Daoy (cell line): Measurements from ENCODE around the gene GTF3C6. TPM values are rescaled to one million over a fixed set of nuclear protein-coding genes. Genes with fewer than 3 reads are reported as not detected.
"Not testable (repeated sequence)": the region's sequence is repeated elsewhere in the genome, so short reads cannot be mapped to it uniquely, and the experiment has no call there.

Experiments
- DNase-seq: peaks from one replicate; pipeline ENCODE4 v3.0.0-alpha.2; 2015; ENCODE audit warnings: low read depth
- total RNA-seq: library from RNA; depleted of rRNA; stranded (reverse); fragments of >200 nt; shearing (Covaris generic); gene quantifications from 2 replicates; pipeline ENCODE4 v1.2.3, GENCODE V29; 2014; rRNA removed

The GTF3C6 gene
- total RNA-seq: 167 and 170 TPM in 2 replicates

GRCh38 chr6:110958329-110959192 lies at the start of gene GTF3C6:
Gene GTF3C6, plus strand, starts transcription at chr6:110958706. Its CDS starts 64 bp downstream, at chr6:110958770.
- DNase-seq: peak; percentile 96

- DNase-seq: no peak
Measured at GRCh38 chr6:110930781-110931180, 27.7 kb upstream of the GTF3C6 start.

GRCh38 chr6:110933912-110934311 lies 24.6 kb upstream of the GTF3C6 start:
- DNase-seq: no peak

- DNase-seq: no peak
Measured at GRCh38 chr6:110934381-110934898, 24.1 kb upstream of the GTF3C6 start.

- DNase-seq: no peak
Measured at GRCh38 chr6:110935171-110935570, 23.3 kb upstream of the GTF3C6 start.

GRCh38 chr6:110938171-110938570 lies 20.3 kb upstream of the GTF3C6 start:
- DNase-seq: peak; percentile 25

GRCh38 chr6:110939429-110940200 lies 18.9 kb upstream of the GTF3C6 start:
- no peak for DNase-seq

- peak; percentile 86 for DNase-seq
Measured at GRCh38 chr6:110944681-110945151, 13.8 kb upstream of the GTF3C6 start.

GRCh38 chr6:110946498-110946897 lies 12.0 kb upstream of the GTF3C6 start:
- no peak for DNase-seq

- no peak for DNase-seq
Measured at GRCh38 chr6:110949679-110950285, 8.7 kb upstream of the GTF3C6 start.

GRCh38 chr6:110950440-110950839 lies 8.1 kb upstream of the GTF3C6 start:
- DNase-seq: no peak

GRCh38 chr6:110951008-110951407 lies 7.5 kb upstream of the GTF3C6 start:
- no peak for DNase-seq

GRCh38 chr6:110951986-110952794 lies 6.3 kb upstream of the GTF3C6 start:
- DNase-seq: peak; percentile 52

- no peak for DNase-seq
Measured at GRCh38 chr6:110953633-110954303, 4.7 kb upstream of the GTF3C6 start.

GRCh38 chr6:110960014-110960390 lies 1.5 kb downstream of the GTF3C6 start:
- DNase-seq: no peak

- DNase-seq: not testable (repeated sequence)
Measured at GRCh38 chr6:110962636-110963035, 4.1 kb downstream of the GTF3C6 start.

- no peak for DNase-seq
Measured at GRCh38 chr6:110965629-110966229, 7.2 kb downstream of the GTF3C6 start.

- DNase-seq: not testable (repeated sequence)
Measured at GRCh38 chr6:110968661-110969060, 10.2 kb downstream of the GTF3C6 start.

GRCh38 chr6:110971468-110971867 lies 13.0 kb downstream of the GTF3C6 start:
- no peak for DNase-seq

GRCh38 chr6:110976575-110976974 lies 18.1 kb downstream of the GTF3C6 start:
- DNase-seq: no peak
